Testis (tissue), 3 donors: ENCODE measurements around the gene ACAP3. TPM values are rescaled to one million over a fixed set of nuclear protein-coding genes. Genes with fewer than 3 reads are reported as not detected.

Source experiments
- DNase-seq: peaks from one replicate; pipeline ENCODE4 v3.0.0-alpha.2; 2019
- H3K27ac ChIP-seq, 2 donors: fragments of 200-600 bp; sonication (generic); one replicate each; pipeline ENCODE4 v1.5.1; 2019
- H3K27me3 ChIP-seq: fragments of 200-600 bp; sonication (generic); one replicate; pipeline ENCODE4 v1.5.1; 2019
- H3K36me3 ChIP-seq: fragments of 200-600 bp; sonication (generic); one replicate; pipeline ENCODE4 v1.5.1; 2017; ENCODE audit warnings: low read depth; ENCODE audit errors: missing control alignments
- H3K4me1 ChIP-seq: fragments of 200-600 bp; sonication (generic); one replicate; pipeline ENCODE4 v1.5.1; 2019
- H3K4me3 ChIP-seq, 2 donors: fragments of 200-600 bp; sonication (generic); one replicate each; pipeline ENCODE4 v1.5.1; 2017 to 2019
- H3K9me3 ChIP-seq: fragments of 200-600 bp; sonication (generic); one replicate; pipeline ENCODE4 v1.5.1; 2017
- POLR2A ChIP-seq: fragments of 450-650 bp; IDR thresholded peaks from one replicate; pipeline ENCODE4 v1.6.1; 2017; ENCODE audit warnings: antibody characterized with exemption, mild to moderate bottlenecking, moderate library complexity
- WGBS, 2 donors: methylation state at CpG; one replicate each; pipeline ENCODE4 v1.1.5; 2018; 5-methylcytosine and 5-hydroxymethylcytosine counted together
- intact Hi-C: fragments of 100-400 bp; cut with DNase I; formaldehyde crosslinking; loops from one replicate; pipeline ENCODE4 v1.15.1; 2023; ENCODE audit warnings: low total_unique reads
- polyA plus RNA-seq: library from polyadenylated mRNA; stranded (reverse); fragments of 350-450 nt; fragmentation: Illumina TruSeq; extraction: RNeasy Lipid Tissue Mini Kit (QIAGEN cat#74804); gene quantifications from one replicate; pipeline ENCODE4 v1.2.3, GENCODE V29; 2014; ENCODE audit warnings: low read depth, low replicate concordance; ENCODE audit not compliant: insufficient read depth
- total RNA-seq, 2 donors: library from RNA; depleted of rRNA; stranded (reverse); fragments of >200 nt; gene quantifications; one replicate each; pipeline ENCODE4 v1.2.3, GENCODE V29; 2016
- TF ChIP-seq, protein P1 (sequence below), 3 experiments: fragments of 450-650 bp in 2 of 3; fragments of 200-600 bp in 1 of 3; sonication (generic) in 1 of 3; IDR thresholded peaks; one replicate each; pipeline ENCODE4 v1.5.1; 2016 to 2019; ENCODE audit warnings: antibody characterized with exemption in 3 of 3, mild to moderate bottlenecking in 2 of 3, moderate library complexity in 1 of 3

The ACAP3 gene
- total and polyA plus RNA-seq, 3 donors from 2014 or later, result 16.8 to 62.7 (median 53.0) TPM

DNA sequence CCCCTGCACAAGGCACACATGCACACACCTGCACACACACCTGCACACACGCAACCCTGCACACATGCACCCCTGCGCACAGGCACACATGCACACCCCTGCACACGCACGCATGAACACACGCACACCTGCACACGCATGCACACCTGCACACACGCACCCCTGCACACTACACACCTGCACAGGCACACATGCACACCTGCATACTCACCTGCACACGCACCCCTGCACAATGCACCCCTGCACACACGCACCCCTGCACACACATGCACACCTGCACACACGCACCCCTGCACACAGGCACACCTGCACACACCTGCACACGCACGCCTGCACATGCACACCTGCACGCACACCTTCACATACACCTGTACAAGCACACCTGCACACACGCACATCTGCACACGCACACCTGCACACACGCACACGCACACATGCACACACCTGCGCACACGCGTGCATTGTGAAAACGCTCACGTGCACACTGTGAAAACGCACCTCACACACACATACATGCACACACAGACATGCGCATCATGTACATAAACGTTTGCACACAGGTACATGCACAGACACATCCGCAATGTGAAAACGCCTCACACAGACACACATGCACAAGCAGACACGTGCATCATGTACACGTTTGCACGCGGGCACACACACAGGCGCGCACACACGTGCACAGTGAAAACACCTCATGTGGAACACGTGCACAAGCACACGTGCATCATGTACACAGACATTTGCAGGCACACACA is 33.2 kb upstream of the ACAP3 start:
- intact Hi-C loops, result no loop called here
- TF ChIP-seq POLR2A, result no peak
- TF ChIP-seq, protein P1, sequence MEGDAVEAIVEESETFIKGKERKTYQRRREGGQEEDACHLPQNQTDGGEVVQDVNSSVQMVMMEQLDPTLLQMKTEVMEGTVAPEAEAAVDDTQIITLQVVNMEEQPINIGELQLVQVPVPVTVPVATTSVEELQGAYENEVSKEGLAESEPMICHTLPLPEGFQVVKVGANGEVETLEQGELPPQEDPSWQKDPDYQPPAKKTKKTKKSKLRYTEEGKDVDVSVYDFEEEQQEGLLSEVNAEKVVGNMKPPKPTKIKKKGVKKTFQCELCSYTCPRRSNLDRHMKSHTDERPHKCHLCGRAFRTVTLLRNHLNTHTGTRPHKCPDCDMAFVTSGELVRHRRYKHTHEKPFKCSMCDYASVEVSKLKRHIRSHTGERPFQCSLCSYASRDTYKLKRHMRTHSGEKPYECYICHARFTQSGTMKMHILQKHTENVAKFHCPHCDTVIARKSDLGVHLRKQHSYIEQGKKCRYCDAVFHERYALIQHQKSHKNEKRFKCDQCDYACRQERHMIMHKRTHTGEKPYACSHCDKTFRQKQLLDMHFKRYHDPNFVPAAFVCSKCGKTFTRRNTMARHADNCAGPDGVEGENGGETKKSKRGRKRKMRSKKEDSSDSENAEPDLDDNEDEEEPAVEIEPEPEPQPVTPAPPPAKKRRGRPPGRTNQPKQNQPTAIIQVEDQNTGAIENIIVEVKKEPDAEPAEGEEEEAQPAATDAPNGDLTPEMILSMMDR (IDR thresholded peaks at IDR 0.05), result no peak
- H3K27ac ChIP-seq, result no peak overlapping the region
- no peaks in the 10 kb centered on the region for H3K27me3 ChIP-seq
- no peak for DNase-seq
- no peaks in the 10 kb centered on the region for H3K36me3 ChIP-seq
- 77 to 86% methylated on average over 35 to 36 of the region's 36 CpGs for WGBS, 2 donors
- no peaks in the 10 kb centered on the region for H3K9me3 ChIP-seq
- no peak overlapping the region for H3K4me3 ChIP-seq
- peaks cover 12% of the 10 kb centered on the region for H3K4me1 ChIP-seq

DNA sequence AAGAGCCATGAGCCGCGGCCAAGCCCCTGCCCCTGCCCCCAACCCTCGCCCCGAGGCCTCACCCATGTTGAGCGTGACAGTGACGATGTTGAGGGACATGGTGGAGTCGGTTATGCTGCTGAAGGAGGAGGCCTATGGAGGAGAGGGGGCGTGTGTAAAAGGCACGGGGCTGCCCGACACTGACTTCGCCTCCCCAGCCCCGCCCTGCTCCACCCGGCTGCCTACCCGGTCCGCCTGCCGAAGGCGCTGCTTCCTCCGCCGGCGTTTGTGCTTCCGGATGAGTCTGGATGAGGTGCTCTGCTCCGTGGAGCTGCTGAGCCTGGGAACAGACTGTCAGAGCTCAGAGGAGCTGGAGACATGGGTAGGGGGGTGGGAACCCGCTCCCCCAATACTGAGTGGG is 32.5 kb upstream of the ACAP3 start:
- intact Hi-C loops, result no loop called here
- Histone ChIP-seq H3K27ac (no peak overlapping the region), H3K4me1 (peaks cover 4% of the 10 kb centered on the region), H3K9me3 (no peaks in the 10 kb centered on the region), H3K4me3 (no peak overlapping the region), H3K27me3 (no peaks in the 10 kb centered on the region), H3K36me3 (no peaks in the 10 kb centered on the region)
- no peak for TF ChIP-seq POLR2A
- TF ChIP-seq, protein P1 (IDR thresholded peaks at IDR 0.05), result no peak
- no peak for DNase-seq
- 89 to 90% methylated on average over 5 to 23 of the region's 23 CpGs for WGBS, 2 donors

DNA sequence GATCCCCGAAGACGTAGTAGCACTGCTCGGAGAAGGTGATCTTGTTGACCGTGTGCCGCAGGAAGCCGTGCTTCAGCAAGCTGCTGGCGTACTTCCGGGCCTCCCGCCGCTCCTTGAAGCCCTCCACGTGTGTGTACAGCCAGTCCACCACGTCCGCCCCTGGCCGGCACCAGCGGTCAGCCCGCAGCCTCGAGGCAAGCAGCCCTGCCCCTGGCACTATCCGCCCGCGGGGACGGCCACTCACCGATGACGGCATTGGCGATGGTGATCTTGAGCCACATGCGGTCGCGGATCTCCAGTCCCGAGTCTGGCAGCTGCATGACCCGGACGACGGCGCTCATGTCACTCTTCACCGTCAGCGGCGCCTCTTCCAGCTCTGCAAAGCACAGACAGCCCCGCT is 30.5 kb upstream of the ACAP3 start:
- TF ChIP-seq POLR2A, result no peak
- TF ChIP-seq, protein P1 (IDR thresholded peaks at IDR 0.05), result no peak
- WGBS, 2 donors, result 90% methylated on average over 31 of the region's 36 CpGs; no CpG with 5 or more reads in 1 of the 2 donors
- H3K9me3 ChIP-seq, result no peaks in the 10 kb centered on the region
- H3K4me3 ChIP-seq, result no peak overlapping the region
- intact Hi-C loops, result no loop called here
- H3K36me3 ChIP-seq, result no peaks in the 10 kb centered on the region
- H3K27me3 ChIP-seq, result no peaks in the 10 kb centered on the region
- peaks cover 4% of the 10 kb centered on the region for H3K4me1 ChIP-seq
- DNase-seq, result no peak
- no peak overlapping the region for H3K27ac ChIP-seq

DNA sequence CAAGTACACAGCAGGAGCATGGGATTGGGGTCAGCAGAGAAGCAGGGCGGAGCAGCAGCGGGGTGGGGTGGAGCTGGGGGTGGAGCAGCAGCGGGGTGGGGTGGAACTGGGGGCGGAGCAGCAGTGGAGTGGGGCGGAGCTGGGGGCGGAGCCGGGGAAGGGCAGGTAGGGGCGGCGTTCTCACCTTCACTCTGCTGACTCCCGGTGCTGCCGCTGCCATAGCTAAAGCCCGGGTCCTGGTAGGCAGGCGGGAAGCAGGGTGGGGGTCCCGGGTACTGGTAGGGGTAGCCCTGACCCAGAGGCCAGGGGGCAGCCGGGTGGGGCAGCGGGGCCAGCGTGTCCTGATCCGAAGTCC is 30.0 kb upstream of the ACAP3 start:
- Histone ChIP-seq H3K9me3 (no peaks in the 10 kb centered on the region), H3K27me3 (no peaks in the 10 kb centered on the region), H3K4me1 (peaks cover 8% of the 10 kb centered on the region), H3K27ac (no peak overlapping the region), H3K36me3 (no peaks in the 10 kb centered on the region), H3K4me3 (no peak overlapping the region)
- no peak for TF ChIP-seq POLR2A
- TF ChIP-seq, protein P1 (IDR thresholded peaks at IDR 0.05), result no peak
- no peak for DNase-seq
- intact Hi-C loops, result no loop called here
- WGBS, 2 donors, result 71 to 77% methylated on average over 17 to 18 of the region's 18 CpGs
